HCT116 (cell line): ENCODE data around the gene APOH. TPM values are rescaled to one million over a fixed set of nuclear protein-coding genes. Genes with fewer than 3 reads are reported as not detected.

Experiments
- ATAC-seq: fragments of 200-7000 bp; cut with Tn5 transposase; 2 replicates; pipeline ENCODE4 v1.9.1; 2020; ENCODE audit warnings: mild to moderate bottlenecking, moderate library complexity
- BruUV-seq: library from RNA; stranded (reverse); fragments of 400-500 nt; replicated peaks from 2 replicates; lab custom pipeline; 2021; lab: Mats Ljungman, UMichigan
- CTCF ChIA-PET: fragments of 300-600 bp; sonication (Branson Sonifier 250); formaldehyde crosslinking; loops from one replicate; lab custom pipeline; 2021; ENCODE audit warnings: antibody characterized with exemption; lab: Charles Lee
- POLR2A ChIA-PET: fragments of 300-600, 350-600 bp; sonication (Branson Sonifier 250); formaldehyde crosslinking; loops from one replicate; lab custom pipeline; 2021; ENCODE audit warnings: antibody characterized with exemption; lab: Charles Lee
- RAD21 ChIA-PET, 2 experiments: fragments of 300-600 bp; sonication (Branson Sonifier 250); formaldehyde crosslinking; loops; one replicate each; lab custom pipeline; 2023; ENCODE audit warnings: low total read pairs in 2 of 2; ENCODE audit not compliant: uncharacterized antibody in 2 of 2, unreplicated experiment in 2 of 2, low non-redundant PET in 1 of 2; lab: Charles Lee
- DNase-seq: peaks from one replicate; pipeline ENCODE4 v3.0.0-alpha.2; 2010; ENCODE audit warnings: low read depth, low spot score
- H2AFZ ChIP-seq: fragments of 200-600 bp; shearing (Covaris generic), sonication (generic); 2 replicates; pipeline ENCODE4 v1.6.1; 2017; ENCODE audit warnings: low read depth, mixed run types, mixed read lengths, antibody characterized with exemption, low read length; ENCODE audit not compliant: poor library complexity, severe bottlenecking
- H3K27ac ChIP-seq: 2 replicates; pipeline ENCODE4 v1.5.1; 2012; ENCODE audit warnings: low read depth, low read length
- H3K27me3 ChIP-seq: fragments of 200-600 bp; sonication (generic); 2 replicates; pipeline ENCODE4 v1.6.1; 2016; ENCODE audit warnings: mixed run types, low read length, mixed read lengths; ENCODE audit not compliant: insufficient read depth
- H3K36me3 ChIP-seq, 2 experiments: fragments of 200-500 bp in 1 of 2; fragments of 200-600 bp in 1 of 2; sonication (Bioruptor generic) in 1 of 2; sonication (generic) in 1 of 2; 2 replicates each; pipeline versions ENCODE4 v1.5.1 to v1.6.1; 2014 to 2016; ENCODE audit warnings: low read length in 2 of 2, inconsistent platforms in 1 of 2, mixed read lengths in 1 of 2, mixed run types in 1 of 2; ENCODE audit not compliant: insufficient read depth in 2 of 2, control insufficient read depth in 1 of 2
- H3K4me1 ChIP-seq, 2 experiments: fragments of 200-600 bp in 1 of 2; sonication (generic) in 1 of 2; 2 replicates each; pipeline versions ENCODE4 v1.5.1 to v1.6.1; 2012 to 2017; ENCODE audit warnings: low read length in 2 of 2, inconsistent platforms in 1 of 2, mild to moderate bottlenecking in 1 of 2, mixed read lengths in 1 of 2, mixed run types in 1 of 2, moderate library complexity in 1 of 2; ENCODE audit not compliant: insufficient read depth in 2 of 2, control insufficient read depth in 1 of 2
- H3K4me2 ChIP-seq: fragments of 200-600 bp; sonication (generic); 2 replicates; pipeline ENCODE4 v1.6.1; 2017; ENCODE audit warnings: mixed run types, low read length, mixed read lengths
- H3K4me3 ChIP-seq, 2 experiments: fragments of 200-600 bp in 1 of 2; sonication (generic) in 1 of 2; replicated peaks in 1 of 2; 2 replicates each; pipeline ENCODE4 v1.5.1; 2011 to 2016; ENCODE audit warnings: low read length in 2 of 2, control low read depth in 1 of 2, low read depth in 1 of 2, mild to moderate bottlenecking in 1 of 2, mixed read lengths in 1 of 2, mixed run types in 1 of 2
- H3K79me2 ChIP-seq: fragments of 200-600 bp; sonication (generic); 2 replicates; pipeline ENCODE4 v1.6.1; 2017; ENCODE audit warnings: mild to moderate bottlenecking, mixed run types, low read length, moderate library complexity, mixed read lengths; ENCODE audit not compliant: insufficient read depth
- H3K9ac ChIP-seq: fragments of 200-600 bp; sonication (generic); 2 replicates; pipeline ENCODE4 v1.6.1; 2016; ENCODE audit warnings: low read length, mixed read lengths
- H3K9me2 ChIP-seq: fragments of 200-600 bp; sonication (generic), shearing (Covaris generic); 2 replicates; pipeline ENCODE4 v1.6.1; 2017; ENCODE audit warnings: mixed run types, mild to moderate bottlenecking, moderate library complexity; ENCODE audit not compliant: insufficient read depth
- H3K9me3 ChIP-seq, 2 experiments: fragments of 200-500 bp in 1 of 2; fragments of 200-600 bp in 1 of 2; sonication (Bioruptor generic) in 1 of 2; sonication (generic) in 1 of 2; 2 replicates each; pipeline ENCODE4 v1.6.1; 2014 to 2017; ENCODE audit warnings: low read length in 2 of 2, mixed read lengths in 2 of 2, inconsistent platforms in 1 of 2, low read depth in 1 of 2, mild to moderate bottlenecking in 1 of 2, mixed run types in 1 of 2, moderate library complexity in 1 of 2; ENCODE audit not compliant: control insufficient read depth in 1 of 2, insufficient read depth in 1 of 2
- H4K20me1 ChIP-seq: fragments of 200-600 bp; sonication (generic), shearing (Covaris generic); 2 replicates; pipeline ENCODE4 v1.6.1; 2017; ENCODE audit warnings: mixed run types, mild to moderate bottlenecking, moderate library complexity; ENCODE audit not compliant: insufficient read depth
- CBX3 ChIP-seq: IDR thresholded peaks from 2 replicates; pipeline ENCODE4 v1.6.1; 2012; ENCODE audit warnings: low read depth
- CEBPB ChIP-seq: IDR thresholded peaks from 2 replicates; pipeline ENCODE4 v1.6.1; 2012; ENCODE audit warnings: low read depth
- EZH2 ChIP-seq: fragments of 200-600 bp; sonication (generic); IDR thresholded peaks from 2 replicates; pipeline ENCODE4 v1.6.1; 2017; ENCODE audit warnings: antibody characterized with exemption, mixed run types
- FOSL1 ChIP-seq: IDR thresholded peaks from 2 replicates; pipeline ENCODE4 v1.6.1; 2012; ENCODE audit warnings: low read depth
- JUND ChIP-seq: IDR thresholded peaks from 2 replicates; pipeline ENCODE4 v1.6.1; 2012
- POLR2A ChIP-seq: IDR thresholded peaks from 2 replicates; pipeline ENCODE4 v1.7.0; 2011; ENCODE audit warnings: borderline replicate concordance; ENCODE audit not compliant: insufficient read depth, insufficient read length; ENCODE audit errors: extremely low read depth
- POLR2AphosphoS5 ChIP-seq: IDR thresholded peaks from 2 replicates; pipeline ENCODE4 v1.6.1; 2011; ENCODE audit warnings: mild to moderate bottlenecking, low read depth, low read length, moderate library complexity
- RAD21 ChIP-seq: IDR thresholded peaks from 2 replicates; pipeline ENCODE4 v1.6.1; 2012; ENCODE audit warnings: low read depth, mild to moderate bottlenecking
- REST ChIP-seq: IDR thresholded peaks from 2 replicates; pipeline ENCODE4 v1.6.1; 2012; ENCODE audit warnings: low read depth
- SP1 ChIP-seq: IDR thresholded peaks from 2 replicates; pipeline ENCODE4 v1.6.1; 2012; ENCODE audit warnings: low read depth
- SRF ChIP-seq: IDR thresholded peaks from 2 replicates; pipeline ENCODE4 v1.6.1; 2012; ENCODE audit warnings: low read depth
- YY1 ChIP-seq: IDR thresholded peaks from 2 replicates; pipeline ENCODE4 v1.6.1; 2011; ENCODE audit warnings: low read length, low read depth, moderate library complexity, mild to moderate bottlenecking; ENCODE audit not compliant: insufficient replicate concordance; ENCODE audit errors: extremely low read depth
- ZNF274 ChIP-seq: fragments of 200-500 bp; sonication (Bioruptor generic); IDR thresholded peaks from 2 replicates; pipeline ENCODE4 v1.6.1; 2014; ENCODE audit warnings: mild to moderate bottlenecking, low read depth, low read length, inconsistent platforms
- intact Hi-C: fragments of 100-400 bp; cut with micrococcal nuclease; formaldehyde crosslinking; loops from 2 replicates; pipeline ENCODE4 v1.10.0; 2022
- total RNA-seq: library from RNA; stranded (reverse); gene quantifications from one replicate; pipeline ENCODE4 v1.2.1, GENCODE V29; 2021; ENCODE audit not compliant: unreplicated experiment
- TF ChIP-seq, protein P1 (sequence below): IDR thresholded peaks from 2 replicates; pipeline ENCODE4 v1.6.1; 2011; ENCODE audit warnings: mild to moderate bottlenecking, low read length, moderate library complexity; ENCODE audit not compliant: insufficient replicate concordance; ENCODE audit errors: extremely low read depth
- TF ChIP-seq, protein P2 (sequence below): IDR thresholded peaks from 2 replicates; pipeline ENCODE4 v1.6.1; 2012

Gene APOH
- total RNA-seq, 1 experiment from 2014 or later, result 1.7 TPM

DNA sequence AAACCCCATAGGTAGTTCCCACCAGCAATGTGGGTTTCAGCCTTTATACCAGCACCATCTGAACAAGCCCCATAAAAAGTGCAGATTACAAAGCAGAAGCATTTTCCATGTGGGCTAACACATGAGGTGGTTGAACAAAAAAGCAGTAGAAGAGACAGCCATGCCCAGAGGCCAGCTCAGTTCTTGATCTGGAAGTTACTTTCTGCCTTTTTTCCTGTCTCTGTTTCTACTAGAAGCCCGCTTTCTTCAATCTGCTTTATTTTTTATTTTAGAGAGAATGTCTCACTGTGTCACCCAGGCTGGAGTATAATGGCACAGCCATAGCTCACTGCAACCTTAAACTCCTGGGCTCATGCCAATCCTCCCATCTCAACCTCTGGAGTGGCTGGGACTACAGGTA lies 31.5 kb upstream of the APOH start:
- H3K79me2 ChIP-seq, result no peaks in the 10 kb centered on the region
- no peaks in the 10 kb centered on the region for H4K20me1 ChIP-seq
- BruUV-seq, result no TSS peak
- CTCF ChIA-PET, result no interaction called here
- H3K9me3 ChIP-seq, result no peaks in the 10 kb centered on the region
- no peak overlapping the region for H3K9ac ChIP-seq
- H3K27ac ChIP-seq, result no peak overlapping the region
- no peaks in the 10 kb centered on the region for H3K36me3 ChIP-seq
- no peaks in the 10 kb centered on the region; the same call in 1 of the 2 replicates for H3K27me3 ChIP-seq
- TF ChIP-seq JUND, result no peak
- no peak for TF ChIP-seq ZNF274
- TF ChIP-seq RAD21, result no peak
- TF ChIP-seq, protein P1, sequence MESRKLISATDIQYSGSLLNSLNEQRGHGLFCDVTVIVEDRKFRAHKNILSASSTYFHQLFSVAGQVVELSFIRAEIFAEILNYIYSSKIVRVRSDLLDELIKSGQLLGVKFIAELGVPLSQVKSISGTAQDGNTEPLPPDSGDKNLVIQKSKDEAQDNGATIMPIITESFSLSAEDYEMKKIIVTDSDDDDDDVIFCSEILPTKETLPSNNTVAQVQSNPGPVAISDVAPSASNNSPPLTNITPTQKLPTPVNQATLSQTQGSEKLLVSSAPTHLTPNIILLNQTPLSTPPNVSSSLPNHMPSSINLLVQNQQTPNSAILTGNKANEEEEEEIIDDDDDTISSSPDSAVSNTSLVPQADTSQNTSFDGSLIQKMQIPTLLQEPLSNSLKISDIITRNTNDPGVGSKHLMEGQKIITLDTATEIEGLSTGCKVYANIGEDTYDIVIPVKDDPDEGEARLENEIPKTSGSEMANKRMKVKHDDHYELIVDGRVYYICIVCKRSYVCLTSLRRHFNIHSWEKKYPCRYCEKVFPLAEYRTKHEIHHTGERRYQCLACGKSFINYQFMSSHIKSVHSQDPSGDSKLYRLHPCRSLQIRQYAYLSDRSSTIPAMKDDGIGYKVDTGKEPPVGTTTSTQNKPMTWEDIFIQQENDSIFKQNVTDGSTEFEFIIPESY, result no peak
- TF ChIP-seq POLR2AphosphoS5, result no peak
- H3K4me1 ChIP-seq, result no peaks in the 10 kb centered on the region
- intact Hi-C loops, result no loop called here
- H3K4me3 ChIP-seq, result no peak overlapping the region
- H2AFZ ChIP-seq, result no peak overlapping the region
- no peak for DNase-seq
- RAD21 ChIA-PET, result interaction anchor here in 1 of 2 experiments (0.7 kb wide), 1 partner anchor 67 kb away, joined by 4 read pairs; no protein-coding TSS in a partner anchor
- POLR2A ChIA-PET, result no interaction called here
- H3K9me2 ChIP-seq, result no peaks in the 10 kb centered on the region
- H3K4me2 ChIP-seq, result no peak overlapping the region
- ATAC-seq, result no peak

DNA sequence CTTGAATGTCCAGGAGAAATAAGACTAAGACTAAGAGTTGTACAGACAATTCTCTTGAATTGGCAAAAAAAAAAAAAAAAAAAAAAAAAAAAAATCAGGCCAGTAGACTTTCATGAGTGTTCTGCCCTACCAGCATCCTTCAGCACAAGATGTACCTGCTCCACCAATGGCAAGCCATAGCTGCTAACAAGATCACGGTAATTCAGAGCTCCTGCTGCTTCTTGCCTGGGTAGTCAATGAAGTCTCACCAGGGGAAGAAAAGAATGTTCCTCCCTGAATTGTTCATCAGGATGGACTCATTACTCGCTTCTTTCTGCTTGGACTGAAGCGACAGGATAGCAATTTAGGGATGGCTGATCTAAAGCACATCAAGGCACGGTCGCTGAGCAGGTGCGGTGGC lies 31.1 kb upstream of the APOH start:
- Histone ChIP-seq H3K9ac (no peak overlapping the region), H3K4me3 (no peak overlapping the region), H3K27ac (no peak overlapping the region), H2AFZ (no peak overlapping the region), H3K4me1 (peaks cover 0 to 2% of the 10 kb centered on the region in 2 experiments; a peak in 1 of 4 replicates)
- no peak for ATAC-seq
- POLR2A ChIA-PET, result no interaction called here
- no TSS peak for BruUV-seq
- no peak for TF ChIP-seq FOSL1
- no peak for TF ChIP-seq CEBPB
- TF ChIP-seq POLR2A, result no peak
- TF ChIP-seq EZH2, result no peak
- TF ChIP-seq, protein P2, sequence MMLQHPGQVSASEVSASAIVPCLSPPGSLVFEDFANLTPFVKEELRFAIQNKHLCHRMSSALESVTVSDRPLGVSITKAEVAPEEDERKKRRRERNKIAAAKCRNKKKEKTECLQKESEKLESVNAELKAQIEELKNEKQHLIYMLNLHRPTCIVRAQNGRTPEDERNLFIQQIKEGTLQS, result no peak
- TF ChIP-seq CBX3, result no peak
- TF ChIP-seq YY1, result no peak
- TF ChIP-seq SRF, result no peak
- TF ChIP-seq SP1, result no peak
- TF ChIP-seq REST, result no peak
- TF ChIP-seq, all 23 proteins: peak for 0
- intact Hi-C loops, result no loop called here
- H3K36me3 ChIP-seq, result no peaks in the 10 kb centered on the region
- ChIA-PET RAD21 (interaction anchor here in 1 of 2 experiments (0.7 kb wide), 1 partner anchor 67 kb away, joined by 4 read pairs; no protein-coding TSS in a partner anchor), CTCF (interaction anchor here (1.0 kb wide), 1 partner anchor 307 kb away, joined by 3 read pairs; no protein-coding TSS in a partner anchor)
- H4K20me1 ChIP-seq, result no peaks in the 10 kb centered on the region
- no peaks in the 10 kb centered on the region for H3K9me2 ChIP-seq
- H3K79me2 ChIP-seq, result no peaks in the 10 kb centered on the region
- no peaks in the 10 kb centered on the region for H3K9me3 ChIP-seq
- no peak overlapping the region for H3K4me2 ChIP-seq
- DNase-seq, result no peak
- H3K27me3 ChIP-seq, result no peaks in the 10 kb centered on the region; the same call in 1 of the 2 replicates
